NB4 (cell line): ENCODE data around the gene ARHGAP22.

Source experiments
- DNase-seq: peaks from one replicate; pipeline ENCODE4 v3.0.0; 2010; ENCODE audit warnings: low read depth
- H3K4me3 ChIP-seq: one replicate; pipeline ENCODE4 v1.5.1; 2011; ENCODE audit warnings: mild to moderate bottlenecking, low read depth, low read length, moderate library complexity
- CTCF ChIP-seq: IDR thresholded peaks from one replicate; pipeline ENCODE4 v1.5.1; 2012; ENCODE audit warnings: low read depth, low read length
- MAX ChIP-seq: IDR thresholded peaks from 2 replicates; pipeline ENCODE4 v1.6.1; 2011; ENCODE audit warnings: low read depth, low read length
- MYC ChIP-seq: IDR thresholded peaks from 2 replicates; pipeline ENCODE4 v1.6.1; 2011; ENCODE audit warnings: low read depth, low read length
- POLR2A ChIP-seq: IDR thresholded peaks from 2 replicates; pipeline ENCODE4 v1.6.1; 2011; ENCODE audit warnings: mild to moderate bottlenecking; ENCODE audit not compliant: insufficient read length; ENCODE audit errors: extremely low read depth

ARHGAP22 gene

GRCh38 chr10:48509974-48510692, 94.7 kb downstream of the ARHGAP22 start:
- H3K4me3 ChIP-seq: no peak overlapping the region
- TF ChIP-seq POLR2A: no peak
- TF ChIP-seq MAX: no peak
- peak; percentile 62 for TF ChIP-seq CTCF
- no peak for TF ChIP-seq MYC
- DNase-seq: peak; percentile 57

- TF ChIP-seq MYC (no peak), MAX (no peak), POLR2A (no peak), CTCF (no peak)
- DNase-seq: no peak
- H3K4me3 ChIP-seq: no peak overlapping the region
Measured at GRCh38 chr10:48508791-48509772, 95.8 kb downstream of the ARHGAP22 start.

- no peak for TF ChIP-seq MYC
- TF ChIP-seq POLR2A: no peak
- no peak for TF ChIP-seq CTCF
- TF ChIP-seq MAX: no peak
- DNase-seq: no peak
- no peak overlapping the region for H3K4me3 ChIP-seq
Measured at GRCh38 chr10:48507933-48508790, 96.7 kb downstream of the ARHGAP22 start.

GRCh38 chr10:48507494-48507893, 97.4 kb downstream of the ARHGAP22 start:
- no peak for DNase-seq
- no peak overlapping the region for H3K4me3 ChIP-seq
- TF ChIP-seq CTCF (no peak), MYC (no peak), POLR2A (no peak), MAX (no peak)

- TF ChIP-seq POLR2A (no peak), MAX (peak; percentile 91), CTCF (peak; percentile 42), MYC (peak; percentile 89)
- no peak overlapping the region for H3K4me3 ChIP-seq
- peak; percentile 73 for DNase-seq
Measured at GRCh38 chr10:48506147-48506917, 98.5 kb downstream of the ARHGAP22 start.
